CD14-positive monocyte (primary cell): ENCODE measurements around the gene ADCY2. TPM values are rescaled to one million over a fixed set of nuclear protein-coding genes. Genes with fewer than 3 reads are reported as not detected.

ENCODE experiments used
- DNase-seq, 3 donors: peaks; one replicate each; pipeline ENCODE4 v3.0.0-alpha.2; 2011 to 2022
- H2AFZ ChIP-seq: 2 replicates; pipeline ENCODE4 v1.6.0; 2012; ENCODE audit warnings: mild to moderate bottlenecking, low read depth, low read length, inconsistent platforms; ENCODE audit not compliant: insufficient read depth, poor library complexity, severe bottlenecking
- H3K27ac ChIP-seq, 2 donors: 1 replicate in 1 of 2; 2 replicates in 1 of 2; pipeline ENCODE4 v1.5.1; 2012 to 2013; ENCODE audit warnings: low read length in 2 of 2, control low read depth in 1 of 2, inconsistent platforms in 1 of 2, low read depth in 1 of 2, mild to moderate bottlenecking in 1 of 2
- H3K27me3 ChIP-seq, 2 donors: one replicate each; pipeline versions ENCODE4 v1.6.0 to v1.6.1; 2011 to 2013; ENCODE audit warnings: low read length in 2 of 2; ENCODE audit not compliant: control insufficient read depth in 2 of 2, insufficient read depth in 2 of 2
- H3K36me3 ChIP-seq, 2 donors: replicated peaks in 1 of 2; 1 replicate in 1 of 2; 2 replicates in 1 of 2; pipeline versions ENCODE4 v1.5.1 to v1.6.1; 2012 to 2013; ENCODE audit warnings: low read length in 2 of 2, control low read depth in 1 of 2, inconsistent platforms in 1 of 2, mild to moderate bottlenecking in 1 of 2; ENCODE audit not compliant: insufficient read depth in 2 of 2, control insufficient read depth in 1 of 2
- H3K4me1 ChIP-seq, 2 donors: 1 replicate in 1 of 2; 2 replicates in 1 of 2; pipeline versions ENCODE4 v1.5.1 to v1.6.1; 2012 to 2013; ENCODE audit warnings: low read length in 2 of 2, control low read depth in 1 of 2, inconsistent platforms in 1 of 2, mild to moderate bottlenecking in 1 of 2, moderate library complexity in 1 of 2; ENCODE audit not compliant: insufficient read depth in 2 of 2, control insufficient read depth in 1 of 2
- H3K4me2 ChIP-seq: replicated peaks from 2 replicates; pipeline ENCODE3; 2012; ENCODE audit warnings: low read length, moderate library complexity, mild to moderate bottlenecking; ENCODE audit not compliant: poor library complexity, severe bottlenecking; ENCODE audit errors: extremely low read depth
- H3K4me3 ChIP-seq, 3 experiments: fragments of 200-600 bp in 1 of 3; sonication (generic) in 1 of 3; replicated peaks in 1 of 3; 1 replicate in 2 of 3; 2 replicates in 1 of 3; pipeline ENCODE4 v1.5.1; 2011 to 2013; ENCODE audit warnings: low read length in 3 of 3, mild to moderate bottlenecking in 3 of 3, control low read depth in 2 of 3, low read depth in 2 of 3, inconsistent platforms in 1 of 3, moderate library complexity in 1 of 3
- H3K79me2 ChIP-seq: 2 replicates; pipeline ENCODE4 v1.6.0; 2012; ENCODE audit warnings: mild to moderate bottlenecking, control low read depth, inconsistent platforms, low read length, moderate library complexity; ENCODE audit not compliant: insufficient read depth
- H3K9ac ChIP-seq: 2 replicates; pipeline ENCODE4 v1.6.0; 2017; ENCODE audit warnings: low read length, mild to moderate bottlenecking; ENCODE audit not compliant: insufficient read depth, poor library complexity, severe bottlenecking
- H3K9me3 ChIP-seq, 2 donors: replicated peaks in 1 of 2; 1 replicate in 1 of 2; 2 replicates in 1 of 2; pipeline versions ENCODE4 v1.5.1 to v1.6.1; 2012 to 2013; ENCODE audit warnings: low read length in 2 of 2, control low read depth in 1 of 2; ENCODE audit not compliant: control insufficient read depth in 1 of 2, insufficient read depth in 1 of 2
- H4K20me1 ChIP-seq: 2 replicates; pipeline ENCODE4 v1.6.0; 2012; ENCODE audit warnings: mild to moderate bottlenecking, low read length, control low read depth, moderate library complexity; ENCODE audit not compliant: insufficient read depth
- H3K27ac Mint-ChIP-seq, 7 donors: one replicate each; pipeline ENCODE4 v1.8.0; 2020; ENCODE audit warnings: mild to moderate bottlenecking in 7 of 7, mixed read lengths in 7 of 7, moderate library complexity in 6 of 7, inconsistent platforms in 2 of 7
- H3K27me3 Mint-ChIP-seq, 3 donors: one replicate each; pipeline ENCODE4 v1.8.0; 2021 to 2022; ENCODE audit warnings: low read depth in 3 of 3, mild to moderate bottlenecking in 3 of 3, mixed read lengths in 3 of 3, moderate library complexity in 3 of 3, inconsistent platforms in 1 of 3
- H3K36me3 Mint-ChIP-seq, 2 donors: one replicate each; pipeline ENCODE4 v1.8.0; 2020; ENCODE audit warnings: mixed read lengths in 2 of 2, inconsistent platforms in 1 of 2, mild to moderate bottlenecking in 1 of 2
- H3K4me1 Mint-ChIP-seq: one replicate; pipeline ENCODE4 v1.8.0; 2020; ENCODE audit warnings: mild to moderate bottlenecking, mixed read lengths
- H3K4me3 Mint-ChIP-seq, 2 donors: one replicate each; pipeline ENCODE4 v1.8.0; 2020; ENCODE audit warnings: mild to moderate bottlenecking in 2 of 2, mixed read lengths in 2 of 2, moderate library complexity in 1 of 2
- H3K9me3 Mint-ChIP-seq, 7 donors: one replicate each; pipeline ENCODE4 v1.8.0; 2020 to 2022; ENCODE audit warnings: mixed read lengths in 7 of 7, mild to moderate bottlenecking in 6 of 7, moderate library complexity in 6 of 7, inconsistent platforms in 2 of 7
- CTCF ChIP-seq: fragments of 200-600 bp; IDR thresholded peaks from one replicate; pipeline ENCODE4 v1.8.0; 2022; ENCODE audit warnings: antibody characterized with exemption, mild to moderate bottlenecking
- whole genome bisulfite sequencing: methylation state at CpG from one replicate; pipeline ENCODE4 v1.1.5; 2013; ENCODE audit warnings: missing lambda C conversion rate; ENCODE audit not compliant: insufficient coverage; 5-methylcytosine and 5-hydroxymethylcytosine counted together
- intact Hi-C, 2 donors: fragments of 100-400 bp; cut with micrococcal nuclease; formaldehyde crosslinking; loops; one replicate each; pipeline versions ENCODE4 v1.15.0 to v1.15.1; 2023
- polyA plus RNA-seq, 3 donors: library from polyadenylated mRNA; depleted of rRNA in 1 of 3; unstranded in 2 of 3; stranded (reverse) in 1 of 3; fragments of 300-500 nt in 2 of 3; fragments of >200 nt in 1 of 3; fragmentation: Illumina TruSeq in 2 of 3; gene quantifications; 1 replicate in 2 of 3; 2 replicates in 1 of 3; pipeline ENCODE4 v1.2.3, GENCODE V29; 2012 to 2021

ADCY2 gene
- polyA plus RNA-seq, 3 donors: not detected

- Histone ChIP-seq H4K20me1 (no peaks in the 10 kb centered on the region), H3K9ac (no peak overlapping the region), H3K79me2 (no peaks in the 10 kb centered on the region), H3K4me2 (no peak overlapping the region), H3K27me3 (no peaks in the 10 kb centered on the region), H2AFZ (no peak overlapping the region), H3K27ac (no peak overlapping the region), H3K9me3 (no peaks in the 10 kb centered on the region), H3K4me1 (peaks cover 10% of the 10 kb centered on the region in 2 donors), H3K4me3 (no peak overlapping the region), H3K36me3 (no peaks in the 10 kb centered on the region)
- no CpG with 5 or more reads among the region's 2 CpGs for WGBS
- H3K9me3 Mint-ChIP-seq: peaks cover 0 to 2% (median 0%) of the 10 kb centered on the region in 7 donors
- peaks cover 4 to 6% (median 4%) of the 10 kb centered on the region in 3 donors for H3K27me3 Mint-ChIP-seq
- DNase-seq: no peak
- no peak overlapping the region for H3K27ac Mint-ChIP-seq
- no peak overlapping the region for H3K4me3 Mint-ChIP-seq
- H3K36me3 Mint-ChIP-seq: no peaks in the 10 kb centered on the region
- intact Hi-C loops: no loop called here
- TF ChIP-seq CTCF: no peak
- H3K4me1 Mint-ChIP-seq: peaks cover 10% of the 10 kb centered on the region
Observed at GRCh38 chr5:7382588-7382987, 13.3 kb upstream of the ADCY2 start.

- 100% methylated on average over 2 of the region's 6 CpGs for WGBS
- H4K20me1 ChIP-seq: no peaks in the 10 kb centered on the region
- intact Hi-C loops: no loop called here
- no peaks in the 10 kb centered on the region for H3K27me3 ChIP-seq
- no peaks in the 10 kb centered on the region for H3K9me3 ChIP-seq
- H3K36me3 ChIP-seq: no peaks in the 10 kb centered on the region
- Mint-ChIP-seq H3K4me3 (no peak overlapping the region), H3K9me3 (peaks cover 0 to 2% (median 0%) of the 10 kb centered on the region in 7 donors), H3K27ac (no peak overlapping the region), H3K4me1 (no peaks in the 10 kb centered on the region), H3K36me3 (no peaks in the 10 kb centered on the region), H3K27me3 (peaks cover 6 to 9% (median 7%) of the 10 kb centered on the region in 3 donors)
- no peaks in the 10 kb centered on the region for H3K79me2 ChIP-seq
- H2AFZ ChIP-seq: no peak overlapping the region
- H3K4me2 ChIP-seq: no peak overlapping the region
- no peak for DNase-seq
- no peaks in the 10 kb centered on the region for H3K4me1 ChIP-seq
- no peak overlapping the region for H3K9ac ChIP-seq
- H3K4me3 ChIP-seq: no peak overlapping the region
- no peak overlapping the region for H3K27ac ChIP-seq
- no peak for TF ChIP-seq CTCF
Observed at GRCh38 chr5:7385681-7386080, 10.3 kb upstream of the ADCY2 start.
